ENCODE results near the gene SPATA33.

- TF ChIP-seq CTCF (IDR thresholded peaks at IDR 0.05; ENCODE audit: low read length) (no peak), EZH2 (optimal IDR thresholded peaks at IDR 0.05; ENCODE audit: low read depth, low read length) (no peak), EZH2phosphoT487 (IDR thresholded peaks at IDR 0.05; ENCODE audit: low read length) (no peak)
These were observed 37.6 kb downstream of the SPATA33 start for GRCh38 chr16:89695086-89695874.

Measured in MM.1S (cell line).